Right cardiac atrium (tissue), 5 donors: ENCODE results near the gene CENPE. TPM values are rescaled to one million over a fixed set of nuclear protein-coding genes. Genes with fewer than 3 reads are reported as not detected.
A peak's percentile ranks its signal among the peaks of the same experiment; 100 is the strongest.
"Not testable (repeated sequence)": the region's sequence is repeated elsewhere in the genome, so short reads cannot be mapped to it uniquely, and the experiment has no call there.

Source experiments
- ATAC-seq, 2 donors: fragments of 200-7000 bp; cut with Tn5 transposase; one replicate each; pipeline versions ENCODE4 v1.8.0 to v1.9.1; 2020; ENCODE audit warnings: moderate library complexity in 2 of 2, mild to moderate bottlenecking in 1 of 2
- DNase-seq, 3 donors: peaks; one replicate each; pipeline ENCODE4 v3.0.0-alpha.2; 2020
- H3K27ac ChIP-seq: one replicate; pipeline ENCODE4 v1.5.1; 2013; ENCODE audit warnings: mild to moderate bottlenecking, low read length, control low read depth, moderate library complexity
- H3K27me3 ChIP-seq: one replicate; pipeline ENCODE4 v1.6.1; 2013; ENCODE audit not compliant: control insufficient read depth, insufficient read depth
- H3K4me1 ChIP-seq: one replicate; pipeline ENCODE4 v1.6.1; 2013; ENCODE audit warnings: low read length; ENCODE audit not compliant: control insufficient read depth, insufficient read depth
- H3K4me3 ChIP-seq: one replicate; pipeline ENCODE4 v1.5.1; 2013; ENCODE audit warnings: low read length, control low read depth
- H3K9me3 ChIP-seq: one replicate; pipeline ENCODE4 v1.6.1; 2013; ENCODE audit warnings: low read length; ENCODE audit not compliant: control insufficient read depth
- whole genome bisulfite sequencing: extraction: QIAGEN DNeasy Blood & Tissue Kit; methylation state at CpG from one replicate; pipeline ENCODE4 v1.1.7; 2013; 5-methylcytosine and 5-hydroxymethylcytosine counted together
- intact Hi-C, 4 donors: fragments of 100-400 bp; cut with DNase I; formaldehyde crosslinking; loops; one replicate each; pipeline versions ENCODE4 v1.11.0 to v1.14.0; 2022 to 2023
- long read RNA-seq, 4 donors: library from polyadenylated mRNA; unstranded; transcript quantifications; one replicate each; pipeline ENCODE4 v2.0.0, GENCODE V29; 2020 to 2021
- polyA plus RNA-seq: library from polyadenylated mRNA; stranded (reverse); fragments of 200-250 nt; gene quantifications from one replicate; pipeline ENCODE4 v1.2.3, GENCODE V29; 2013
- total RNA-seq, 4 donors: library from RNA; stranded (reverse); fragmentation: NEBNext Ultra II Directional; extraction: Animal tissue kit (Norgen Biotek cat#: 25700); gene quantifications; one replicate each; pipeline ENCODE4 v1.2.1, GENCODE V29; 2021
- donor health status: healthy with polysubstance abuse.
- donor health status: DM: no; HTN: yes; CAD: no.
- donor health status: DM: no; HTN: no; CAD: no.
- donor health status: DM: no; HTN: yes; CAD: no; lungs with severe emphysema.
- donor health status: DM: yes; HTN: yes; CAD: no.

CENPE gene
- total RNA-seq: under 1 TPM; 0.56 to 0.77 (median 0.61) TPM
- 0.14 TPM for polyA plus RNA-seq
- long read RNA-seq, donor 1: 0 reads
- long read RNA-seq, donor 2: 0 reads
- long read RNA-seq, donor 3: 0 reads
- long read RNA-seq, donor 4: 0 reads

- intact Hi-C loops: no loop called here
- under 1% methylated on average over 44 of the region's 44 CpGs for WGBS
- Histone ChIP-seq H3K4me1 (no peaks in the 10 kb centered on the region), H3K4me3 (peak within 1 kb of the TSS; percentile 84), H3K27ac (peak within 1 kb of the TSS; percentile 11), H3K9me3 (no peaks in the 10 kb centered on the region), H3K27me3 (no peaks in the 10 kb centered on the region)
- peak; percentile 98 to 99 for ATAC-seq
- peak; percentile 83 to 94 (median 93) for DNase-seq
Observed at GRCh38 chr4:103198111-103198765, at the start of gene CENPE. Gene CENPE (minus strand): TSS chr4:103198343. CDS start chr4:103198319, 24 bp downstream.

DNA sequence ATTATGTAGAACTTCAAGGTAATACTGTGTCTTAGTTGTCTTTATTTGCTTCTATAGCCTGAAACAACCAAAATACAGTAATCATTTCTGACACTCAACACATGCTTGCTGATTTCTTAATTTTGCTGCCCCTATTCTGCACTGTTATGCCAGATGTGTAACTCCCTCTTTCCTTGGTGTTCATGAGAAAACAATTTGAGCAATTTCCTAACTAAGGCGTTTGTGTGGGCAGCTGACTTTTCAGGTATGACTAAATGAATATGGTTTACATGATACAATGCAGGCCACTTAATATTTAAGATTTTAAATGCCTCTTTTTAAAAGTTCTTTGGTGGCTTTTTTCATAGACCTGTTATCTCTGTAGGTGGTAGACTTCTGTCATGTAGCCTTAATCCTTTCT is 46.1 kb upstream of the CENPE start:
- Histone ChIP-seq H3K27me3 (no peaks in the 10 kb centered on the region), H3K9me3 (no peaks in the 10 kb centered on the region), H3K4me1 (no peaks in the 10 kb centered on the region), H3K27ac (no peak overlapping the region), H3K4me3 (no peak overlapping the region)
- intact Hi-C loops: no loop called here
- 61% methylated on average over 1 of the region's 1 CpG for WGBS
- no peak for DNase-seq
- no peak for ATAC-seq

DNA sequence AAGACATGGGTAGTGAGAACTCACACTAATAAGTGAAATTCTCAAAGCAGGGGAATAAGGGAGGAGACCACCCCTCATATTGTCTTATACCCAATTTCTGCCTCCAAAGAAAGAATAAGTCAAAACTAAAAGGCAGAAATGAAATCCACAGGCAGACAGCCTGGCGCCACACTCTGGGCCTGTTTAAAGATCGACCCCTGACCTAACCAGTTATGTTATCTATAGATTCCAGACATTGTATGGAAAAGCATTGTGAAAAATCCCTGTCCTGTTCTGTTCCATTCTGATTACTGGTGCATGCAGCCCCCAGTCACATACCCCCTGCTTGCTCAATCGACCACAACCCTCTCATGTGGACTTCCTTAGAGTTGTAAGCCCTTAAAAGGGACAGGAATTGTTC is 32.8 kb upstream of the CENPE start:
- H3K9me3 ChIP-seq, H3K4me1 ChIP-seq, H3K27ac ChIP-seq, H3K4me3 ChIP-seq, H3K27me3 ChIP-seq, ATAC-seq, intact Hi-C loops, DNase-seq: not testable (repeated sequence)
- 64% methylated on average over 3 of the region's 3 CpGs for WGBS

DNA sequence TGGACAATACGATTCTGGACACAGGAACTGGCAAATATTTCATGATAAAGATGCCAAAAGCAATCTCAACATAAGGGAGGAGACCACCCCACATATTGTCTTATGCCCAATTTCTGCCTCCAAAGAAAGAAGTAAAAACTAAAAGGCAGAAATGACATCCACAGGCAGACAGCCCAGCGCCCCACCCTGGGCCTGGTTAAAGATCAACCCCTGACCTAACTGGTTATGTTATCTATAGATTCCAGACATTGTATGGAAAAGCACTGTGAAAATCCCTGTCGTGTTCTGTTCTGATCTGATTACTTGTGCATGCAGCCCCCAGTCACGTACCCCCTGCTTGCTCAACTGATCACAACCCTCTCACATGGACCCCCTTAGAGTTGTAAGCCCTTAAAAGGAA is 25.4 kb upstream of the CENPE start:
- H3K4me1 ChIP-seq, H3K4me3 ChIP-seq, DNase-seq, ATAC-seq, intact Hi-C loops, H3K27me3 ChIP-seq, H3K27ac ChIP-seq, H3K9me3 ChIP-seq: not testable (repeated sequence)
- 60% methylated on average over 4 of the region's 4 CpGs for WGBS

- no peaks in the 10 kb centered on the region for H3K9me3 ChIP-seq
- H3K4me3 ChIP-seq: no peak overlapping the region
- no peak for DNase-seq
- no peaks in the 10 kb centered on the region for H3K4me1 ChIP-seq
- ATAC-seq: no peak
- no peaks in the 10 kb centered on the region for H3K27me3 ChIP-seq
- 58% methylated on average over 5 of the region's 5 CpGs for WGBS
- H3K27ac ChIP-seq: no peak overlapping the region
- intact Hi-C loops: no loop called here
Observed at GRCh38 chr4:103207673-103208072, 9.5 kb upstream of the CENPE start.

GRCh38 chr4:103204111-103204510 is 6.0 kb upstream of the CENPE start:
- DNase-seq (no peak), ATAC-seq (no peak)
- 47% methylated on average over 1 of the region's 1 CpG for WGBS
- H3K27ac ChIP-seq: no peak overlapping the region
- H3K27me3 ChIP-seq: no peaks in the 10 kb centered on the region
- no peak overlapping the region for H3K4me3 ChIP-seq
- intact Hi-C loops: no loop called here
- no peaks in the 10 kb centered on the region for H3K4me1 ChIP-seq
- no peaks in the 10 kb centered on the region for H3K9me3 ChIP-seq

DNA sequence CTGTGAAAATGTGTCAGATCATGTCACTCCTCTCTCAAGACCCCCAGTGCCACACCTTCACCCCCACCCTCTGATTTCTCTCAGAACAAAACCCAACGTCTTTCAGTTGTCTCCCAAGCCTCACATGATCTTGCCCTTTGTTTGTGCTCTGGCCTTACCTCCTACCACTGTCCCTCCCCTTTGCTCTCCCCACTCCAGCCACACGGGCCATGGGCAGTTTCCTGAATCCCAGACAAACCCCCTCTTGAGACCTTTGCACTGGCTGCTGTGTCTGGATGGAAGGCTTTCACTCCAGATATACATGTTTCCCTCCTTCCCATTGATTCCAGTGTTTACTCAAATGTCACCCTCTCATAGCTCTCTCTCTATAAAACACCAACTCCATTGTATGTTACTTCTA is 3.6 kb upstream of the CENPE start:
- intact Hi-C loops: no loop called here
- Histone ChIP-seq H3K27me3 (no peaks in the 10 kb centered on the region), H3K4me3 (no peak overlapping the region), H3K27ac (no peak overlapping the region), H3K4me1 (no peaks in the 10 kb centered on the region), H3K9me3 (no peaks in the 10 kb centered on the region)
- DNase-seq (no peak), ATAC-seq (no peak)
- WGBS: 28% methylated on average over 2 of the region's 2 CpGs

DNA sequence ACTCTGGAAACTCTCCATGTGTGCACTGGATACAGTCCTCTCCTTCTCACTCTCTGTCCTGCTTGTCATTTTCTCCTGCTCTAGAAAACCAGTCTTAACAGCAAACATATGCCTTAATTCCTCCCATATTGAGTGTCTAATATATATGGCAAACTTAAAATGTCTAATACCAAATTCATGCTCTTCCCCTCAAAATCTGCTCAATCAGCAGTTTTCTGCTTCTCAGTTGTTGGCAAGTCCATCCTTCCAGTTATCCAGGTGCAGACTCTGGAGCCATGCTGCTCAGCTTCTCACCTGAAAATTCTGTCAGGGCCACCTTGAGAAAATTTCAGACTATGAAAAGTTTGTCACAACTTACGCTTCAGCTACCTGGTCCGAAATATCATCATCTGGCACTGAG is 3.1 kb upstream of the CENPE start:
- Histone ChIP-seq H3K27me3 (no peaks in the 10 kb centered on the region), H3K9me3 (no peaks in the 10 kb centered on the region), H3K4me1 (no peaks in the 10 kb centered on the region), H3K27ac (no peak overlapping the region), H3K4me3 (no peak overlapping the region)
- DNase-seq: no peak
- 96% methylated on average over 2 of the region's 2 CpGs for WGBS
- intact Hi-C loops: no loop called here
- ATAC-seq: no peak

- peak overlapping the region; percentile 84 for H3K4me3 ChIP-seq
Observed at GRCh38 chr4:103199009-103199408, 866 bp upstream of the CENPE start.

GRCh38 chr4:103197765-103198110 is 405 bp downstream of the CENPE start:
- Histone ChIP-seq H3K9me3 (no peaks in the 10 kb centered on the region), H3K4me3 (peak overlapping the region; percentile 84), H3K27me3 (no peaks in the 10 kb centered on the region), H3K4me1 (no peaks in the 10 kb centered on the region), H3K27ac (no peak overlapping the region)
- WGBS: under 1% methylated on average over 9 of the region's 9 CpGs
- intact Hi-C loops: no loop called here
- DNase-seq (no peak), ATAC-seq (peak; percentile 41 to 44)

More at GRCh38 chr4:103199009-103199408, 866 bp upstream of the CENPE start:
- 83% methylated on average over 9 of the region's 9 CpGs for WGBS
- no peaks in the 10 kb centered on the region for H3K4me1 ChIP-seq
- H3K27ac ChIP-seq: no peak overlapping the region
- H3K9me3 ChIP-seq: no peaks in the 10 kb centered on the region
- no peaks in the 10 kb centered on the region for H3K27me3 ChIP-seq
- intact Hi-C loops: no loop called here
- DNase-seq (no peak), ATAC-seq (no peak)

DNA sequence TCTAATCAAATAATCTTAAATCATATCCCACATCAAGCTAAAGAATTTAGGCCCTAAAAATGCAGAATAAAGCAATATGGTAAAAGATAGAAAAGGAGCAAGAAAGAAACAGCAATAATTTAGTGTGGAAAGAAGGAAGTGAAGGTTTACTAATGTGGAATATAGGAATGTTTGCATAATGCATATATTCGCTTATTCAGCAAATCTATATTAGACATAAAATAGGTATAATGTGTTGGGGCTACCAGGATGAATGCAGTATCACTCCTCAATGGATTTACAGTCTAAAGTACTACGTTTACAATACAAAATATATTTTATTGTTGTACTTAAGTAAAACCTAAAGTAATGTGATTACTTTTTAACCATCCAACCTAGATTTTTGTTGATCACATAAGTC is 4.7 kb downstream of the CENPE start:
- H3K9me3 ChIP-seq: no peaks in the 10 kb centered on the region
- H3K4me1 ChIP-seq: no peaks in the 10 kb centered on the region
- WGBS: 92% methylated on average over 2 of the region's 2 CpGs
- DNase-seq (no peak), ATAC-seq (no peak)
- H3K27me3 ChIP-seq: no peaks in the 10 kb centered on the region
- no peak overlapping the region for H3K4me3 ChIP-seq
- H3K27ac ChIP-seq: no peak overlapping the region
- intact Hi-C loops: no loop called here

DNA sequence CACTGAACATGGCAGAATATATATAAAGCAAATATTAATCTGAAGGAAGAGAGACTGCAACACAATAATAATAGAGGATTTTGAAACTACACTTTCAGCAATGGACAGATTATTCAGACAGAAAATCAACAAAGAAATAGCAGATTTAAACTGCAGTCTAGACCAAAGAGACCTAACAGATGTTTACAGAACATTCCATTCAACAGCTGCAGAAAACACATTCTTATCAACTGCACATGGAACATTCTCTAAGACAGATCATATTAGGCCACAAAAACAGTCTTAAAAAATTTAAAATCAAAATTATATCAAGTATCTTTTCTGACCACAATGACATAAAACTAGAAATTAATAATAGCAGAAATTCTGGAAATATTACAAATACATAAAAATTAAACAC is 27.1 kb downstream of the CENPE start:
- intact Hi-C loops: no loop called here

More for the DNA sequence above, 27.1 kb downstream of the CENPE start:
- ATAC-seq (no peak), DNase-seq (no peak)
- Histone ChIP-seq H3K9me3 (peaks cover 3% of the 10 kb centered on the region), H3K4me3 (no peak overlapping the region), H3K4me1 (no peaks in the 10 kb centered on the region), H3K27ac (no peak overlapping the region), H3K27me3 (no peaks in the 10 kb centered on the region)
